ENCODE results near the gene SHISA6. TPM values are rescaled to one million over a fixed set of nuclear protein-coding genes. Genes with fewer than 3 reads are reported as not detected.

SHISA6 gene
- total RNA-seq, 1 donor from 2014 or later, result not detected

GRCh38 chr17:11349106-11349505 is 108.1 kb downstream of the SHISA6 start:
- DNase-seq (ENCODE audit: low read depth in 2 of 2), result no peak

DNA sequence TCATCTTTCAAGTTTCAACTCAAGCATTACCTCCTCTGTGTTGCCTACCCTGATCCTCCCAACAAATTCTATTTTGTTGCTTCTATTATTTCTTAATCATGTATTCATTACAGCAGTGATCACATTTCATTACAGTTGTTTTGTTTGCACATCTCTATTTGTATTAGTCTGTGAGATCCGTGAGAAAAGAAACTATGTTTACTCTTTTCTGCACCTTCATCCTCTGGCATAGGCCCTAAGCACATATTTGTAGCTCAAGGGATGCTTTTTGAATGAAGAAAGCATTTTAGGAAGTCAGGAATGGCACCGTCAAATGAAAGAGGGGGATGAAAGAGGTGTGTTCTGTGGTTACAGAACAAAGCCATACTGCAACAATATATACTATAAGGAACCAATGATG is 110.5 kb downstream of the SHISA6 start:
- DNase-seq (ENCODE audit: low read depth in 2 of 2), result no peak

GRCh38 chr17:11353601-11354000 is 112.6 kb downstream of the SHISA6 start:
- no peak for DNase-seq (ENCODE audit: low read depth in 2 of 2)

GRCh38 chr17:11356371-11356770 is 115.4 kb downstream of the SHISA6 start:
- no peak for DNase-seq (ENCODE audit: low read depth in 2 of 2)

GRCh38 chr17:11363565-11364117 is 122.6 kb downstream of the SHISA6 start:
- DNase-seq (ENCODE audit: low read depth in 2 of 2), result no peak

GRCh38 chr17:11366272-11366850 is 125.3 kb downstream of the SHISA6 start:
- no peak for DNase-seq (ENCODE audit: low read depth in 2 of 2)

DNA sequence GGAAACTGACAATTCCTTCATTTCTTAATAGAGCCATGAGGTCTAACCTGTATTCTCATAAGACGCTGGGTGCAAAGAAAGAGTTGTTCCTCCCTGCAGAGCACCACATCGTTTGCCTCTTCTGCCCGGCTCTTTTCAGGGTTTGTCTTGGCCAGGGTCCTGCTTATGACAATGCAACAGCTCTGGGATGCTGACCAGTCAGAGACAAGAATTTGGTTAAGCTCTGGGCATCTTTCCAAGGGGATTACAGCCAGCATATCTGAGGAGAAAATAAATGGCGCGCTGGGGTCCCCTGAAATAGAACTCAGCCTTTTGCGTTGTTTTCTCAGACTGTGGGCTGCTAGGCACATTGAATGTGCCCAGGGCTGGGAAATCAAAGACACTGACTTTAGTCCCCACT is 128.6 kb downstream of the SHISA6 start:
- DNase-seq (ENCODE audit: low read depth in 2 of 2), result no peak

GRCh38 chr17:11372692-11373091 is 131.7 kb downstream of the SHISA6 start:
- DNase-seq (ENCODE audit: low read depth in 2 of 2), result no peak

DNA sequence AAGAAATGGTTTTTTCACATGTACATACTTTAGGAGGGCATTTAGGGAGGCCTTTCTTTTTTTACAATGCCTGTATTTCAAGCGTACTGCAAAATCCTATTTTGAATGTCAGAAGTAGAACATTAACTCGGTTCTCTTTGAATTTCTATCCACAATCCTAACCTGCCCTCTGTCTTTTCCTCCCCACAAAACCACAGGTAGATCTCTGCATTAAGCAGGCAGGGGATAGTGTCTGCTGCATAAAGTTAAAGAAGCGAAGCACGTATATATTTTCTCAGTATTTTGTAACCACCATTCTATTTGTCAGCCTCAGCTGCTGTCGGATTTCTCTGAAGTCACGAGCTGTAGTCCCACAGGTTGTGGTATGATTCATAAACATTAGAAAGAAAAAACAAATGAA is 137.5 kb downstream of the SHISA6 start:
- DNase-seq (ENCODE audit: low read depth in 2 of 2), result no peak

- DNase-seq (ENCODE audit: low read depth in 2 of 2), result no peak
These were observed 139.7 kb downstream of the SHISA6 start for GRCh38 chr17:11380761-11381160.

- DNase-seq (ENCODE audit: low read depth in 2 of 2), result no peak
These were observed 142.1 kb downstream of the SHISA6 start for GRCh38 chr17:11383157-11383556.

GRCh38 chr17:11384131-11384530 is 143.1 kb downstream of the SHISA6 start:
- DNase-seq (ENCODE audit: low read depth in 2 of 2), result no peak

DNA sequence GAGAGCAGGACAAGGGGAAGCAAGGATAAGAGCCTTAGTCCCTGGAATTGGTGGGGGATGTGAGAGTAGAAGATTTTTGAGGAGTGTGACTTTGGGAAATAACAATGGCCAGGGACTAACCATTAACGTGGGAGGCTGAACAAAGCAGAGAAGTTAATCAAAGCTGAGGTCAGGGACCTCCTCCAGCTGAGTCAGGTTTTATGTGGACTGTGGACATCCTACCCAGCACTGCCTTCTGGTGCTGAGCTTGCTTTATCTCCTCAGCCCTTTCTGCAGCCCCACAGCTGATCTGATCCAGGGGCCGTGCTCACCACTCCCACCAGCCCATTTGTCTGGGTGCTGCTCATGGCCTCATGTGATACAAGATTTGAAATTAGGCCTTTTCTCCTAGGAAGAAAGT is 146.6 kb downstream of the SHISA6 start:
- DNase-seq (ENCODE audit: low read depth in 2 of 2), result no peak

DNA sequence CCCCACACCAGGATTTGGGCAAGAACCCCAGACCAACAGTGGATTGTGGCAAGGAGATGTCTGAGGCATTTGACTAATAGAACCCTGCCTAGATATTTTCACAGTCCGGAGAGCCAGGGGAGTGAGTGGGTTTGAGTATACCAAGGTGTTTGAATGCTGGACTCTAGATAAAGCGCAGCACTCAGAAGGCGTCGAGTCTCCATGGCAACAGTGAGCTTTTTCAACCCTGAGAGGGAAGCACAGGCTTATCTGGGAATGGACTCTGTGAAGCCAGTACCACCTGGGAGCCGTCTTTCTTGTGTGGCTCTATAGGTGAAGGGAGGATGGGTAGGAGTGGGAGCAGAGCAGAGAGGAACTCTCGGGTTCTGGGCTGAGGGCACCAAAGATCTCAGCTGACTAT is 147.0 kb downstream of the SHISA6 start:
- no peak for DNase-seq (ENCODE audit: low read depth in 2 of 2)

DNA sequence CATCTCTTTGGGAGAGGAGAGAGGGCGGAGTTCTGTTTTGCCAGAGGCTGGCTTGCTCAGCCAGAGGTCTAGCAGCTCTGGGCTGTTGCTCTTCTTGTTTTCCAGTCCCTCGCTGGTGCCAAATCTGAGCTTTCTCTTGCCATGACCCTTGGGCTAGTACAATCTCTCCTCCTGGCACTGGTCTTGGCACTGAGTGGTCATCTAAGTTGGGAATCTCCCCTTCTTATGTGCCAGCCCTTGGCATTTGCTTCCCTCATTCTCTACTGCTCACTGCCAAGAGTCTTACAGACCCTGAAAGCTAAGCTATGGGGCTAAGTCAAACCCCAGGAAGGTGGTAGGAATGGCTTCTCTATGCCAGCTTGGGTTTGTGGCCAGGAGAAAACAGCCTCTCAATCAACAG is 148.6 kb downstream of the SHISA6 start:
- DNase-seq (ENCODE audit: low read depth in 2 of 2), result no peak

GRCh38 chr17:11391134-11391533 is 150.1 kb downstream of the SHISA6 start:
- DNase-seq (ENCODE audit: low read depth in 2 of 2), result no peak

DNA sequence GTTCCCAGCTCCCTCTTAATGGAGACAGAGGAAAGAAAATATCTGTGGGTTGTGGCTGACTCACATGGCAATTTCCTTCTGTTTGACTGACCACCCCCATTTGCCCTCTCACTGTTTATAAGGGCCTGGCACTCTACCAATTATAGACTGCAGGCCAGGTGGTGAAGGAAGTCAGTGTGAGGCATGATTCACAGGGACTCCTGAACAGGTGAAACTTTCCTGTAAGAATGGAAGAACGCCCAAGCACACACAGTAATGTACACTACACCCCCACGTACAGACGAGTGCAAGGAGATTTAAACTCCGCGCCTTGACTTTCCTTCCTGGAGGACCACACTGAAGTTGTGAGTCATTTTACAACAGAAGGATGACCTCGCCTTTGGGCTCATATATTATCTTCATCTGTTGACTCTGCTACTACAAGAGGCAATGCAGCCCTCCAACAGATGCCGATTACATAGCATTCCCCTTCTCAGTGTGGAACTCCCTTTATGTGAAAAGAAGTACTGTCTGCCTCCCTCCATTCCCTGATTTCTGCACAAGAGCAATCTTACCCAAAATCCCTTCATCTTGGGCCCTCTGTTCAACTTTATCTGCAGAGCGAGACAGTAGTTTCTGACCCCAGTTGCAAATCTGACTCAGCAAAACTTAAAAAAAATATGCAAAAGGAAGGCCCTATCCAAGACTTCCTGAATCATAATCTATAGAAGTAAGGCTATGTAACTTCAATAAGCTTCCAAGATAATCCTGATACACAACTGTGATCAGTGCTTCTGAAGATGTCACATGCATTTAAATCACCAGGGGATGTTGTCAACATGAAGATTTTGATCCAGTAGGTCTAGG is 163.6 kb downstream of the SHISA6 start:
- DNase-seq (ENCODE audit: low read depth in 2 of 2), result no peak

- DNase-seq (ENCODE audit: low read depth in 2 of 2), result no peak
These were observed 165.7 kb downstream of the SHISA6 start for GRCh38 chr17:11406716-11407115.

DNA sequence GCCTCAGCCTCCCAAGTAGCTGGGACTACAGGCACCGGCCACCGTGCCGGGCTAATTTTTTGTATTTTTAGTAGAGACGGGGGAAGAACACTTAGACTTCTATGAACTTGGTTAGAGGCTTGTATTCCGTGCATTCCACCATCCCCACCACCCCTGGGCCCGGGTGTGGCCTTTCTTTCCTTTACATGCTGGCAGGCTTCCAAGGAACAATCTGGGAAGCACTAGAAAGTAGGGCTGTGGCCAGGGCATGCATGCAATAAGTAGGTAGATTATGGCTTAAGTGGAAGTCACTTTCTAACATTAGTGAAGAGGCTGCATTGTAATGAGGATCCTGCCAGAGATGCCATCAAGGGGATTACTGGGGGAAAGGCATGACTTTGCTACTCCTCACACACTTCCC is 171.6 kb downstream of the SHISA6 start:
- no peak for DNase-seq (ENCODE audit: low read depth in 2 of 2)

GRCh38 chr17:11418342-11418741 is 177.3 kb downstream of the SHISA6 start:
- no peak for DNase-seq (ENCODE audit: low read depth in 2 of 2)

- DNase-seq (ENCODE audit: low read depth in 2 of 2), result no peak
These were observed 189.7 kb downstream of the SHISA6 start for GRCh38 chr17:11430751-11431150.

GRCh38 chr17:11438673-11439072 is 197.7 kb downstream of the SHISA6 start:
- no peak for DNase-seq (ENCODE audit: low read depth in 2 of 2)

GRCh38 chr17:11441004-11441403 is 200.0 kb downstream of the SHISA6 start:
- DNase-seq (ENCODE audit: low read depth in 2 of 2), result no peak
